GM18909 (cell line): ENCODE measurements around the gene GNG2.
A peak's percentile ranks its signal among the peaks of the same experiment; 100 is the strongest.

ENCODE experiments used
- ATAC-seq: cut with Tn5 transposase; IDR thresholded peaks from one replicate; pipeline ENCODE4 v1.9.1; 2021; ENCODE audit warnings: mild to moderate bottlenecking; ENCODE audit not compliant: unreplicated experiment, poor library complexity

The GNG2 gene

GRCh38 chr14:51860164-51860824, at the start of gene GNG2:
GNG2 (plus strand) TSS chr14:51860612; CDS start chr14:51950679, 90,067 bp downstream.
- ATAC-seq, result peak; percentile 91

DNA sequence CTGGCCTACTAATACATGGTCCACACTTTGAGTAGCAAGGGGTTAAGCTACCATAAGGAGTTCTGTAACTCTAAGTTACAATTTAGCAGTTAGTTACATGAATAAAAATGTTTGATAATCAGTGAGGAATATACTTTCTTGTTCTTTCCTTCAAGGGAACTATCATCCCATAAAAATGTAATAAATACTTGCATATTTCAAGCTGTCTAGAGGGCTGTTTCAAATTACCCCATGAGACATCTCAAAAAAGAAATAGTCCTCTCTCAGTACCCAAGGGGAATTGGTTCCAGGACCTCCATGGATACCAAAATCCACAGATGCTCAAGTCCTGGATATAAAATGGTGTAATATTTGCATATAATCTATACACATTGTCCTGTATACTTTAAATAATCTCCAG, 48.7 kb upstream of the GNG2 start:
- no peak for ATAC-seq

DNA sequence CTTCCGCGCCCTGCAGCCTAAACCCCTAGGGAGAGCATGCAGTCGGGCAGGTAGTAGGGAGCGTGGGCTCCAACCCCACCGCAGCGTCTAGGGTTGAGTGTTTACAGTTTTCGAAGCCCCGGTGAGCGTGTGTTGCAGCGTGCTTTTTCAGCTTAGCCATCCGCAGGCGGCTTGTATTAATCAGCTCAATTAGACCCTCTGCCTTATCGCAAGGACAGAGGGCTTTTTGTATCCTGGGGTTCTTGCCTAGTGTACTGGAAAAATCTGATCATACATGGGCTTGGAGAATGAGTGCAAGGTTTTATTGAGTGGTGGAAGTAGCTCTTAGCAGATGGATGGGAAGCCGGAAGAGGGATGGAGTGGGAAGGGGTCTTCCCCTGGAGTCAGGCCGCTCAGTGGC, 44.4 kb upstream of the GNG2 start:
- no peak for ATAC-seq

GRCh38 chr14:51817326-51817725, 43.1 kb upstream of the GNG2 start:
- no peak for ATAC-seq

- ATAC-seq, result no peak
Observed at GRCh38 chr14:51818748-51819380, 41.5 kb upstream of the GNG2 start.

GRCh38 chr14:51821822-51822221, 38.6 kb upstream of the GNG2 start:
- no peak for ATAC-seq

DNA sequence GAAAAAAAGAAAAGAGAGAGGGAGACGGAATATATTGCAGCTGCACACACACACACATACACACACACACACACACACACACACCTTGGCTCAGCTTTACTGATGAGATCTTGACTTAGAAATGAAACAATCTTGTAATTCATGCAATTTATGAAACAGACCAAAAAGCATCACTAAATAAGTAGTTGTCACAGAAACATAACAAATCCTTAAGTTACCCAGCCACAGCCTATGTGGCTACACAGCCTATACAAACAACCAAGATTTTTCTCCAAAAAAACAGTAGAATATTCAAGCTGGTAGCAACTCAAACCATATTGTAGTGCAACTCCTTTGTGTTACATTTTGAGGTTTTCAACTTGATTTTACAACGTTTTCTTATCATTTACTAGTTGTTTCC, 37.9 kb upstream of the GNG2 start:
- ATAC-seq, result no peak

DNA sequence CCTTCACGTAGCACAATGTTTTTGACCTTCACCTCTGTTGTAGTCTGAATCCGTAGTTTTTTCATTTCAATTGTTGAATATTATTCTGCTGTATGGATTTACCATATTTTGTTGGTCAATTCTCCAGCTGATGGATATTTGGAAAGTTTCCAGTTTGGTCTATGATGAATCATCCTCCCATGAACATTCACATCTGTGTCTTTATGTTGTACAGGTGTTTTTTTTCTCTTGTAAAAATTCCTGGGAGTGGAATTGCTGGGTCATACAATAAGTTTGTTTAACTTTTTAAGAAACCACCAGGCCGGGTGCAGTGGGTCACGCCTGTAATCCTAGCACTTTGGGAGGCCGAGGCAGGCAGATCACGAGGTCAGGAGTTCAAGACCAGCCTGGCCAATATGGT, 36.7 kb upstream of the GNG2 start:
- no peak for ATAC-seq

DNA sequence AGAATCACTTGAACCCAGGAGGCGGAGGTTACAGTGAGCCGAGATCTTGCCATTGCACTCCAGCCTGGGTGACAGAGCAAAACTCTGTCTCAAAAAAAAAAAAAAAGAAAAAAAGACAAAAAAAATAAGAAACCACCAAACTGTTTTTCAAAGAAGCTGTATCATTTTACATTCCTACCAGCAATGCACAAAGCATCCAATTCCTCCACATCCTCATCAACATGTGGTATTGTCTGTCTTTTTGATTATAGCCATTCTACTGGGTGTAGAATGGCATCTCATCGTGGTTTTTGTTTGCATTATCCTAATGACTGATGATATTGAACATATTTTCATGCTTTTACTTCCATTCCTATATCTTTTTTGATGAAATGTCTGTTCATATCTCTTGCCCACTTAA, 36.2 kb upstream of the GNG2 start:
- ATAC-seq, result no peak

- ATAC-seq, result no peak
Observed at GRCh38 chr14:51825926-51826325, 34.5 kb upstream of the GNG2 start.

- peak; percentile 97 for ATAC-seq
Observed at GRCh38 chr14:51828017-51828797, 32.2 kb upstream of the GNG2 start.

DNA sequence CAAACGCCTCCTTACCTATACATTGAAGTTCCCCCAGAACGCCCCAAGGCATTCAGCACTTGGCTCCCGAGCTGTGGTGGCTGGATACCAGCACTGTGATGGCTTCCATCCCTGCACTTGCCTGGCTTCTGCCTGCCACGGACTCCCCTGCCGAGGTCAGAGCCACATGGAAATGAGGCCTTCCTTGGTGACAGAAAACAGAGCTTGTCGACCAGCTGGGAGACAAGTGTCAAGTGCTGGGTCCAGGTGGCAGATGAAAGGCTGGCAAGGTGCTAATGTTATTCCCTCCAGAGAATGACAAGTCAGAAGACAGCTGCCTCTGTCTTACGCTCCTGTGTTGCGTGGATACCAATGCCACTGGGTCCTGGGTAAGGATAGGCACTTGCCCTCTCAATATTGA, 26.2 kb upstream of the GNG2 start:
- ATAC-seq, result no peak

DNA sequence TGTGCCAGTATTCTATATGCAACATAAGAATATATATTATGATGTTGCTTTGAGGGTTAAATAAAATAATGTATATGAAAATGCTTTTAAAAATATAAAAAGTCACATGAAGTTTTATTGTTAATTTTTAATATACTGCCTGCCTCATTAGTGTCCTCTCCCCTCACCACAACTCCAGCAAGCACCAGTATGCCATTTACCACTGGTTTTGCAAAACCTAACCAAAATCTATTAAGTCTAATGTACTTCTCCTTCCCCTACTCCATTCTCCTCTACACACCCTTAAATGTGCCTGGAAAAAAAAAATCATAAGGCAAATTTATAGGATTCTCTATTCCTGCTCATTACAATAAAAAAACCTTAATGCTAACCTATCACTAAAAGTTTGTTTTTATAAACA, 24.0 kb upstream of the GNG2 start:
- ATAC-seq, result peak; percentile 48

- peak; percentile 27 for ATAC-seq
Observed at GRCh38 chr14:51844081-51844881, 16.1 kb upstream of the GNG2 start.

GRCh38 chr14:51845811-51846210, 14.6 kb upstream of the GNG2 start:
- no peak for ATAC-seq

DNA sequence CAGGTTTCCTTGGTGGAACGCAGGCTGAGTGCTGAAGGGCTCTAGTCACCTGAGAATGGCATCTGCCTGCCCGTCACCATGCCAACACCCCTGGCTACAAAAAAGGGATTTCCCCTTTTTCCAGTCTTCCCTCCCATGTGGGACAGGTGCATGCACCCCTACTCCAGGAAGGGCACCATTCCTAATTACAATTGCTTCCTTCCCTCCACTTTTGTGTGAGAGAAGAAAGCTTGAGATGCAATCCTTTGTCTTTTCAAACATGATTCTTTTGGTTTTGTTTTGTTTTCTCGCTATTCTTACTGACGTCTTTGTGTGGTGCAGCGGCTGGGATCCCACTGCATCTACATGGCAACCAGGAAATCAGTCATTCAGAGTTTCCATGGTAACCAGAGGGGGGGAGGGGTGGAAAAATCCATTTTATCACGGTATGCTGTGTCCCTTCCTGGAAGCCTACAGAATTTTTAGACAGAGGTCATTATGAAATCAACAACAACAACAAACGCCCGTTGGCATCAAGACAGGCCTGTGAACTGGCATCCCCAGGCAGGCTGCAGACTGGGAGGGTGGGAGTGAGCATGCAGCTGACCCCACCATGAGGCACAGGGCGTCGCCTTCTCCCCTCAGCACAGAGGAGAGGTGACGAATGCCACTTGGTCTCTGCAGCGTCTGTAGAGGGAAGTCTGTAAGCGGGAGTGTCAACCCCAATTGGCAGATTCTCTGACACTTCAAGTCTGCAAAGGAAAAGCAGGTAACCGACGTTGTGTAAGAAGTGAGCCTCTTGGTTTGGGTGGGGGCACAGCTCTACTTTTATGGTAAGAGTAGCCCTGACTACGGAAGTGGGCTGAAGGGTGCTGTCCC, 13.6 kb upstream of the GNG2 start:
- ATAC-seq, result peak; percentile 83

DNA sequence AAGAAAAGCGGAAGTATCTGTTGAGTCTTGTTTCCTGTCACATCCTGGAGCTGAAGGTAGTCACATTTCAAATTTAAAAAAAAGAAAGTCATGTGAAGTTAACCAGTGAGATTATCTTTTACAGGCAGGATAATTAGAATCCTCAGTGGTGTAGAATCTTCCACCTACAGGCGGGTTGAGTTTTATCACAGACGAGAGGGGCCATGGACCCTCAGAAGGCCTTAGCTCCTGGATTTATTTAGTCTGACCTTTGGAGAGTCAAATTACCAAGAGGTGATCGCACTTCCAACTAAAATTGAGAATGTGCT, 13.0 kb upstream of the GNG2 start:
- ATAC-seq, result no peak

- no peak for ATAC-seq
Observed at GRCh38 chr14:51848120-51848519, 12.3 kb upstream of the GNG2 start.

- no peak for ATAC-seq
Observed at GRCh38 chr14:51849097-51849496, 11.3 kb upstream of the GNG2 start.

- ATAC-seq, result no peak
Observed at GRCh38 chr14:51850651-51851050, 9.8 kb upstream of the GNG2 start.
